Measurements from ENCODE around the gene GPLD1. TPM values are rescaled to one million over a fixed set of nuclear protein-coding genes. Genes with fewer than 3 reads are reported as not detected.
"Not testable (repeated sequence)": the region's sequence is repeated elsewhere in the genome, so short reads cannot be mapped to it uniquely, and the experiment has no call there.

Gene GPLD1
- total RNA-seq, 1 donor from 2014 or later: 4.8 TPM

DNA sequence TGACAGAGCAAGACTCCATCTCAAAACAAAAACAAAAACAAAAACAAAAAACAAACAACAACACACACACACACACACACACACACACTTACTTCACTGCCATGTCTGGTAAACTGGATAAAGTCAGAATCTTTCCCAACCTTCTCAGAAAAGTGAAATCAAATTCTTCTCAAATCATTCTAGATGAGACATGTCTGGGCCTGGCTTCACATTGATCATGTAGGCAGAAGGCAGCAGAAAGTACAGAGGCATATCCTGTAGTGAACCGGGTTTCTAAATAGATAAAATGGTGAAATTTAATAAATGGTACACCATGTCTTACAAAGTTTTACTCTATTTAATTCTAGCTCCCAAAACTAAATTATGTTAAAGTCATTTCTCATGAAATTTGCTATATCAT lies 101.6 kb downstream of the GPLD1 start:
- no peak for DNase-seq (ENCODE audit: low spot score in 2 of 2, unreplicated experiment in 2 of 2)
- peaks cover 5% of the 10 kb centered on the region for H3K4me1 Mint-ChIP-seq
- H3K27me3 Mint-ChIP-seq (ENCODE audit: low read depth): no peaks in the 10 kb centered on the region
- TF ChIP-seq, protein P1, sequence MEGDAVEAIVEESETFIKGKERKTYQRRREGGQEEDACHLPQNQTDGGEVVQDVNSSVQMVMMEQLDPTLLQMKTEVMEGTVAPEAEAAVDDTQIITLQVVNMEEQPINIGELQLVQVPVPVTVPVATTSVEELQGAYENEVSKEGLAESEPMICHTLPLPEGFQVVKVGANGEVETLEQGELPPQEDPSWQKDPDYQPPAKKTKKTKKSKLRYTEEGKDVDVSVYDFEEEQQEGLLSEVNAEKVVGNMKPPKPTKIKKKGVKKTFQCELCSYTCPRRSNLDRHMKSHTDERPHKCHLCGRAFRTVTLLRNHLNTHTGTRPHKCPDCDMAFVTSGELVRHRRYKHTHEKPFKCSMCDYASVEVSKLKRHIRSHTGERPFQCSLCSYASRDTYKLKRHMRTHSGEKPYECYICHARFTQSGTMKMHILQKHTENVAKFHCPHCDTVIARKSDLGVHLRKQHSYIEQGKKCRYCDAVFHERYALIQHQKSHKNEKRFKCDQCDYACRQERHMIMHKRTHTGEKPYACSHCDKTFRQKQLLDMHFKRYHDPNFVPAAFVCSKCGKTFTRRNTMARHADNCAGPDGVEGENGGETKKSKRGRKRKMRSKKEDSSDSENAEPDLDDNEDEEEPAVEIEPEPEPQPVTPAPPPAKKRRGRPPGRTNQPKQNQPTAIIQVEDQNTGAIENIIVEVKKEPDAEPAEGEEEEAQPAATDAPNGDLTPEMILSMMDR (IDR thresholded peaks at IDR 0.05; ENCODE audit: unreplicated experiment): no peak
- no peaks in the 10 kb centered on the region for H3K9me3 Mint-ChIP-seq
- H3K36me3 Mint-ChIP-seq: no peaks in the 10 kb centered on the region
- no peak overlapping the region for H3K27ac Mint-ChIP-seq
- H3K4me3 Mint-ChIP-seq: no peak overlapping the region

DNA sequence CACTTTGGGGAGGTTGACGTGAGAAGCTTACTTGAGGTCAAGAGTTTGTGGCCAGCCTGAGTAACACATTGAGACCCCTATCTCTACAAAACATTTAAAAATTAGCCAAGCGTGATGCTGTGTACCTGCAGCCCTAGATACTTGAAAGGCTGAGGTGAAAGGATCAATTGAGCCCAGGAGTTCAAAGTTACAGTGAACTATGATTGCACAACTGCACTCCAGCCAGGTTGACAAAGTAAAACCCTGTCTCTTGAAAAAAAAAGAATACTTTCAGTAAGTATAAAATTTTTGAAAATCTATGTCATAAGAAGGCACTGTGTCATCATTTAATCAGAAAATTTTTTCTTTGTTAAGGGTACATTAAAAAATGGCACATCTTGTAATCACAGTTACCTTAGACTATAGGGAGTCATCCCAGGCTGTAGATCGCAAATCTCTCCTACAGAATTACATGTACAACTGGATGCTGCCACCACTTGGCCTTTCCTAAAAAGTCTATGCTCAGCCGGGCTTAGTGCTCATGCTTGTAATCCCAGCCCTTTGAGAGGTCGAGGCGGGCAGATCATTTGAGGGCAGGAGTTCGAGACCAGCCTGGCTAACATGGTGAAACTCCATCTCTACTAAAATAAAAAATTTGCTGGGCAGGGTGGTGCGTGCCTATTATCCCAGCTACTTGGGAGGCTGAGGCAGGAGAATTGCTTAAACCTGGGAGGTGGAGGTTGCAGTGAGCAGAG lies 103.7 kb downstream of the GPLD1 start:
- no peaks in the 10 kb centered on the region for H3K36me3 Mint-ChIP-seq
- DNase-seq (ENCODE audit: low spot score in 2 of 2, unreplicated experiment in 2 of 2): no peak
- TF ChIP-seq, protein P1 (IDR thresholded peaks at IDR 0.05; ENCODE audit: unreplicated experiment): no peak
- H3K9me3 Mint-ChIP-seq: no peaks in the 10 kb centered on the region
- H3K4me3 Mint-ChIP-seq: no peak overlapping the region
- H3K4me1 Mint-ChIP-seq: peaks cover 14% of the 10 kb centered on the region
- H3K27ac Mint-ChIP-seq: no peak overlapping the region
- H3K27me3 Mint-ChIP-seq (ENCODE audit: low read depth): no peaks in the 10 kb centered on the region

DNA sequence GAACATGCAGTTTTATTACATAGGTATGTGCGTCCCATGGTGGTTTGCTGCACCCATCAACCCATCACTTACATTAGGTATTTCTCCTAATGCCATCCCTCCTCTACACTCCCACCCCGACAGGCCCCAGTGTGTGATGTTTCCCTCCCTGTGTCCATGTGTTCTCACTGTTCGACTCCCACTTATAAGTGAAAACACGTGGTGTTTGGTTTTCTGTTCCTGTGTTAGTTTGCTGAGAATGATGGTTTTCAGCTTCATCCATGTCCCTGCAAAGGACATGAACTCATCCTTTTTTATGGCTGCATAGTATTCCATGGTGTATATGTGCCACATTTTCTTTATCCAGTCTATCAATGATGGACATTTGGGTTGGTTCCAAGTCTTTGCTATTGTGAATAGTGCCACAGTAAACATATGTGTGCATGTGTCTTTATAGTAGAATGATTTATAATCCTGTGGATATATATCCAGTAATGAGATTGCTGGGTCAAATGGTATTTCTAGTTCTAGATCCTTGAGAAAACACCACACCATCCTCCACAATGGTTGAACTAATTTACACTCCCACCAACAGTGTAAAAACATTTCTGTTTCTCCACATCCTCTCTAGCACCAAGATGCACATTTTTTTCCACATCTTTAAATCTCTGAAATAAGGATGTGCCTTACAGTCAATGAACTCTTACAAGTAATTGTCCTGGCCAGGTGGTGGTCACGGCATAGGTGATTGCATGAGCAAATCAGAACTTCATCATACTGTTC lies 104.8 kb downstream of the GPLD1 start:
- not testable (repeated sequence) for H3K27me3 Mint-ChIP-seq (ENCODE audit: low read depth); H3K4me3 Mint-ChIP-seq; DNase-seq (ENCODE audit: low spot score in 2 of 2, unreplicated experiment in 2 of 2); H3K36me3 Mint-ChIP-seq; H3K27ac Mint-ChIP-seq; H3K9me3 Mint-ChIP-seq
- peaks cover 14% of the 10 kb centered on the region for H3K4me1 Mint-ChIP-seq

DNA sequence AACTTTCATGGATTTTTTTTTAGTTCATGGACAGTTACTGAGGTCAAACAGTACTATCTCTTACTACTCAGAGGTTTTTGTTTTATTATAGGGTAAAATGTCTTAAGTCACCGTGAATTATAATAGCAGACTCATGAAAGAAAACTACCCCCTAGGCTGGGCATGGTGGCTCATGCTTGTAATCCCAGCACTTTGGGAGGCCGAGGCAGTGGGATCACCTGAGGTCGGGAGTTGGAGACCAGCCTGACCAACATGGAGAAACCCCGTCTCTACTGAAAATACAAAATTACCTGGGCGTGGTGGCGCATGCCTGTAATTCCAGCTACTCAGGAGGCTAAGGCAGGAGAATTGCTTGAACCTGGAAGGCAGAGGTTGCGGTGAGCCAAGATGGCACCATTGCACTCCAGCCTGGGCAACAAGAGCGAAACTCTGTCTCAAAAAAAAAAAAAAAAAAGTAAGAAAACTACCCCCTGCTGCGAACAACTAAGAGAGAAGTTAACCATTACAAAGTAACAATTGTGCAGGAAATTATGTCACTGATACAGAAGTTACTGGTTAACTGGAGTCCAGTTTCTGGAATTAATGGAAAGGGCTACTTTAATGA lies 106.4 kb downstream of the GPLD1 start:
- not testable (repeated sequence) for DNase-seq (ENCODE audit: low spot score in 2 of 2, unreplicated experiment in 2 of 2); H3K27me3 Mint-ChIP-seq (ENCODE audit: low read depth); H3K9me3 Mint-ChIP-seq; H3K4me3 Mint-ChIP-seq; H3K36me3 Mint-ChIP-seq
- Mint-ChIP-seq H3K4me1 (peaks cover 12% of the 10 kb centered on the region), H3K27ac (peak overlapping the region; percentile 45)

DNA sequence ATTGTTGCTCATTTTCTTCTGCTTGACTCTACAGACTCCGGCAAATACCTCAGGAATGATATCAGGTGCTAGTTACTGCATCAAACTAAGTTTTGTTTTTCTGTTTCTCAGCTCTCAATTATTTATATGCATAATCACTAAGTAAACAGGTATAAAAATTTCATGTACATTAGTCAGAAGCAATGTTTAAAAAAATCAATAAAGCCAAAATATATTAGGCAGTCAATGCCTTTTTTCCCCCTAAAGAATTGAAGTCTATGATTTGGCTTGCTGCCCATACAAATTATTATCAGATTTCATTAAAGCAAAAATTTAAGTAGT lies 107.2 kb downstream of the GPLD1 start:
- Mint-ChIP-seq H3K27ac (no peak overlapping the region), H3K36me3 (no peaks in the 10 kb centered on the region), H3K4me3 (no peak overlapping the region), H3K27me3 (ENCODE audit: low read depth) (no peaks in the 10 kb centered on the region), H3K9me3 (no peaks in the 10 kb centered on the region), H3K4me1 (peaks cover 9% of the 10 kb centered on the region)
- TF ChIP-seq, protein P1 (IDR thresholded peaks at IDR 0.05; ENCODE audit: unreplicated experiment): no peak
- DNase-seq (ENCODE audit: low spot score in 2 of 2, unreplicated experiment in 2 of 2): no peak

DNA sequence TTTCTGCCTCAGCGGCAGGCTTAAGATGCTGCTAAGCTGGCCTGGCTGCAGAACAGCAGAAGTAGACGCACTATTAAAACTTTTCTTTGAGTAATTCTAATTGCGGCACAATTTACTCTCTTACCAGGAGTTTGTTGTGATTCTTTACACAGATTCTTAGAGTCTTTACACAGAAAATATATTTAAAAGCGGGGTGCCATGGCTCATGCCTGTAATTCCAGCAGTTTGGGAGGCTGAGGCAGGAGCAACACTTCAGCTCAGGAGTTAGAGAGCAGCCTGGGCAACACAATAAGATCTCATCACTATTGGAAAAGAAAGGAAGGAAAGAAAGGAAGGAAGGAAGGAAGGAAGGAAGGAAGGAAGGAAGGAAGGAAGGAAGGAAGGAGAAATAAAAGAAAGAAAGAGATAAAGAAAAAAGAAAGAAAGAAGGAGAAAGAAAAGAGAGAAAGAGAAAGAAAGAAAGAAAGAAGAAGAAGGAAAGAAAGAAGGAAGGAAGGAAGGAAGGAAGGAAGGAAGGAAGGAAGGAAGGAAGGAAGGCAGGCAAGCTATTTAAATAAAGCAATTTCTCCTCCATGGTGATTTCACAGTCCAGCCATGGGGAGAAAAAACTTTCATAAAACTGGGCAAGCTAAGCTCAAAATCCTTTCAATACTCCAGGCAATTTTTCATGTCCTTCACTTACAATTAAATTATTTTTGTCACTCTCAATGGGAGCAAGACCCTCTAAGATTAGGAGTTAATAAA lies 107.7 kb downstream of the GPLD1 start:
- H3K4me3 Mint-ChIP-seq: no peak overlapping the region

More for the DNA sequence above, 107.7 kb downstream of the GPLD1 start:
- no peak overlapping the region for H3K27ac Mint-ChIP-seq
- TF ChIP-seq, protein P1 (IDR thresholded peaks at IDR 0.05; ENCODE audit: unreplicated experiment): no peak
- H3K27me3 Mint-ChIP-seq (ENCODE audit: low read depth): no peaks in the 10 kb centered on the region
- no peaks in the 10 kb centered on the region for H3K9me3 Mint-ChIP-seq
- H3K36me3 Mint-ChIP-seq: no peaks in the 10 kb centered on the region
- DNase-seq (ENCODE audit: low spot score in 2 of 2, unreplicated experiment in 2 of 2): no peak
- peaks cover 14% of the 10 kb centered on the region for H3K4me1 Mint-ChIP-seq
